Measurements from ENCODE around the gene SNX4.
"Not testable (repeated sequence)": the region's sequence is repeated elsewhere in the genome, so short reads cannot be mapped to it uniquely, and the experiment has no call there.

Gene SNX4

GRCh38 chr3:125525153-125525552, 5.2 kb upstream of the SNX4 start:
- Histone ChIP-seq H3K14ac (ENCODE audit: low read length in 2 of 2) (no peak overlapping the region), H3K23ac (ENCODE audit: low read length in 2 of 2) (no peak overlapping the region), H2BK5ac (ENCODE audit: low read depth, low read length, poor library complexity, severe bottlenecking) (no peak overlapping the region), H3K18ac (ENCODE audit: low read depth in 1 of 2, low read length in 2 of 2) (no peak overlapping the region), H2BK15ac (ENCODE audit: low read depth, poor library complexity, severe bottlenecking) (no peak overlapping the region), H4K8ac (ENCODE audit: low read length) (no peak overlapping the region), H3K4me3 (ENCODE audit: insufficient read depth in 1 of 2, low read depth in 1 of 2, low read length in 2 of 2) (no peak overlapping the region), H3K4me1 (ENCODE audit: control insufficient read depth, insufficient read depth, low read depth, low read length) (peaks cover 2% of the 10 kb centered on the region), H2BK120ac (ENCODE audit: low read depth, low read length) (no peak overlapping the region), H3K36me3 (ENCODE audit: control insufficient read depth in 1 of 2, insufficient read depth in 2 of 2, low read depth in 1 of 2, low read length in 2 of 2) (peaks cover 4 to 25% of the 10 kb centered on the region in 2 experiments), H3K79me1 (replicated peaks; ENCODE audit: low read length, poor library complexity, severe bottlenecking) (no peaks in the 10 kb centered on the region), H3K9ac (ENCODE audit: low read length) (no peak overlapping the region), H2AFZ (ENCODE audit: low read depth, low read length) (no peak overlapping the region), H2BK12ac (ENCODE audit: low read length in 2 of 2) (no peak overlapping the region), H3K9me3 (ENCODE audit: control insufficient read depth, low read length) (no peaks in the 10 kb centered on the region), H3K27ac (ENCODE audit: low read length, poor library complexity, severe bottlenecking) (no peak overlapping the region), H2AK5ac (ENCODE audit: low read length, severe bottlenecking) (no peak overlapping the region), H3K4me2 (ENCODE audit: low read length, poor library complexity, severe bottlenecking) (no peak overlapping the region), H3K4ac (ENCODE audit: low read depth in 1 of 2, low read length in 2 of 2) (no peak overlapping the region), H3K27me3 (ENCODE audit: control insufficient read depth in 1 of 2, insufficient read depth in 1 of 2, low read length in 2 of 2) (no peaks in the 10 kb centered on the region), H4K91ac (ENCODE audit: low read length) (no peak overlapping the region)
- DNase-seq = no peak
- WGBS = 97% methylated on average over 4 of the region's 4 CpGs

- not testable (repeated sequence) for H2BK15ac ChIP-seq (ENCODE audit: low read depth, poor library complexity, severe bottlenecking); DNase-seq; H3K23ac ChIP-seq (ENCODE audit: low read length in 2 of 2); H4K91ac ChIP-seq (ENCODE audit: low read length); H2AFZ ChIP-seq (ENCODE audit: low read depth, low read length); H2BK5ac ChIP-seq (ENCODE audit: low read depth, low read length, poor library complexity, severe bottlenecking); H3K14ac ChIP-seq (ENCODE audit: low read length in 2 of 2); H2BK12ac ChIP-seq (ENCODE audit: low read length in 2 of 2); H2AK5ac ChIP-seq (ENCODE audit: low read length, severe bottlenecking); H3K9me3 ChIP-seq (ENCODE audit: control insufficient read depth, low read length); H3K79me1 ChIP-seq (replicated peaks; ENCODE audit: low read length, poor library complexity, severe bottlenecking); H3K27me3 ChIP-seq (ENCODE audit: control insufficient read depth in 1 of 2, insufficient read depth in 1 of 2, low read length in 2 of 2)
- peaks cover 12% of the 10 kb centered on the region for H3K4me1 ChIP-seq (ENCODE audit: control insufficient read depth, insufficient read depth, low read depth, low read length)
- peaks cover 3 to 16% of the 10 kb centered on the region in 2 experiments for H3K36me3 ChIP-seq (ENCODE audit: control insufficient read depth in 1 of 2, insufficient read depth in 2 of 2, low read depth in 1 of 2, low read length in 2 of 2)
- WGBS = 87% methylated on average over 8 of the region's 15 CpGs
- H3K4ac ChIP-seq (ENCODE audit: low read depth in 1 of 2, low read length in 2 of 2) = peak overlapping the region in 1 of 2 experiments; percentile 71
- H3K9ac ChIP-seq (ENCODE audit: low read length) = peak overlapping the region; percentile 92
- H2BK120ac ChIP-seq (ENCODE audit: low read depth, low read length) = peak overlapping the region; percentile 36
- peak overlapping the region; percentile 81 for H3K4me2 ChIP-seq (ENCODE audit: low read length, poor library complexity, severe bottlenecking)
- H3K4me3 ChIP-seq (ENCODE audit: insufficient read depth in 1 of 2, low read depth in 1 of 2, low read length in 2 of 2) = peak overlapping the region in 1 of 2 experiments; percentile 92
- H4K8ac ChIP-seq (ENCODE audit: low read length) = peak overlapping the region; percentile 70
- H3K27ac ChIP-seq (ENCODE audit: low read length, poor library complexity, severe bottlenecking) = peak overlapping the region; percentile 76
- peak overlapping the region; percentile 1 to 86 for H3K18ac ChIP-seq (ENCODE audit: low read depth in 1 of 2, low read length in 2 of 2)
Observed at GRCh38 chr3:125520563-125520919, 539 bp upstream of the SNX4 start.

DNA sequence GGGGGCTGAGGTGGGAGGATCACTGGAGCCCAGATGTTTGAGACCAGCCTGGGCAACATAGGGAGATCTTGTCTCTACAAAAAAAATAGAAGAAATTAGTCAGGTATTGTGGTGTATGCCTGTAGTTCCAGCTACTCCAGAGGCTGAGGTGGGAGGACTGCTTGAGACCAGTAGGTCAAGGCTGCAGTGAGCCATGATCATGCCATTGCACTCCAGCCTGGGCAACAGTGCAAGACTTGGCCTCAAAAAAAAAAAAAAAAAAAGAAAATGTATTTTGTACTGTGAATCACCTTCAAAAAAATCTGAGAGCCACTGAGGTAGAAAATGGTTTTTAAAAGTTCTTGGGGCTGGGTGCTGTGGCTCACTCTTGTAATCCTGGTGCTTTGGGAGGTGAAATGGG, 4.6 kb downstream of the SNX4 start:
- Histone ChIP-seq H2BK12ac (ENCODE audit: low read length in 2 of 2) (no peak overlapping the region), H3K79me1 (replicated peaks; ENCODE audit: low read length, poor library complexity, severe bottlenecking) (no peaks in the 10 kb centered on the region), H3K4me3 (ENCODE audit: insufficient read depth in 1 of 2, low read depth in 1 of 2, low read length in 2 of 2) (no peak overlapping the region), H4K8ac (ENCODE audit: low read length) (no peak overlapping the region), H3K27me3 (ENCODE audit: control insufficient read depth in 1 of 2, insufficient read depth in 1 of 2, low read length in 2 of 2) (no peaks in the 10 kb centered on the region), H2AK5ac (ENCODE audit: low read length, severe bottlenecking) (no peak overlapping the region), H3K23ac (ENCODE audit: low read length in 2 of 2) (no peak overlapping the region), H3K9me3 (ENCODE audit: control insufficient read depth, low read length) (peaks cover 2% of the 10 kb centered on the region), H2BK120ac (ENCODE audit: low read depth, low read length) (no peak overlapping the region), H2BK15ac (ENCODE audit: low read depth, poor library complexity, severe bottlenecking) (no peak overlapping the region), H3K4ac (ENCODE audit: low read depth in 1 of 2, low read length in 2 of 2) (no peak overlapping the region), H3K18ac (ENCODE audit: low read depth in 1 of 2, low read length in 2 of 2) (no peak overlapping the region), H4K91ac (ENCODE audit: low read length) (no peak overlapping the region), H2BK5ac (ENCODE audit: low read depth, low read length, poor library complexity, severe bottlenecking) (no peak overlapping the region), H2AFZ (ENCODE audit: low read depth, low read length) (no peak overlapping the region), H3K4me2 (ENCODE audit: low read length, poor library complexity, severe bottlenecking) (no peak overlapping the region), H3K9ac (ENCODE audit: low read length) (no peak overlapping the region), H3K14ac (ENCODE audit: low read length in 2 of 2) (no peak overlapping the region), H3K36me3 (ENCODE audit: control insufficient read depth in 1 of 2, insufficient read depth in 2 of 2, low read depth in 1 of 2, low read length in 2 of 2) (peaks cover 5 to 44% of the 10 kb centered on the region in 2 experiments), H3K4me1 (ENCODE audit: control insufficient read depth, insufficient read depth, low read depth, low read length) (peaks cover 10% of the 10 kb centered on the region), H3K27ac (ENCODE audit: low read length, poor library complexity, severe bottlenecking) (no peak overlapping the region)
- DNase-seq = no peak

DNA sequence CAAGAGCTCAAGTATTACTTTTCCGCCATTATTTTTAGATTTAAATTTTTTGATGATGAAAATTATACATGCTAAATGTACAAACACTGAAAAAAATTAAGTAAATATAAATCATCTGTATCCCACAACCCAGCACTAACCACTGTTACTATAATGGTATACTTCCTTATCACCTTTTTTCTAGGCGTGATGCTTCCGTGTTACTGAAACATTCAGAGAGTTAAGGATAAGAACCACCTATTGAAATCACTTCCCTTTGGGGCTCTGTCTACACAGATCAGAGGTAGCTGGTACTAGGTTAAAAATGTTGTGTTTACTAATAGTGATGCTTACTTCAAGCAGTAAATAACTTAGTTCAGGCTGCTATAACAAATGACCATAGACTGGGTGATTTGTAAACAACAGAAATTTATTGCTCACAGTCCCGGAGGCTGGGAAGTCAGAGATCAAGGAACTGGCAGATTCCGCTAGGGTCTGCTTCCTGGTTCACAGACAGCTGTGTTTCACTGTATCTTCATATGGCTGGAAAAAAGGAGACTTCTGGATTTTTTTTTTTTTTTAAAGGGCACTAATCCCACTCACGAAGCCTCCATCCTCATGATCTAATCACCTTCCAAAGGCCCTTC, 6.4 kb downstream of the SNX4 start:
- H3K4ac ChIP-seq (ENCODE audit: low read depth in 1 of 2, low read length in 2 of 2) = no peak overlapping the region
- no peak overlapping the region for H3K23ac ChIP-seq (ENCODE audit: low read length in 2 of 2)
- H2AK5ac ChIP-seq (ENCODE audit: low read length, severe bottlenecking) = no peak overlapping the region
- no peaks in the 10 kb centered on the region for H3K79me1 ChIP-seq (replicated peaks; ENCODE audit: low read length, poor library complexity, severe bottlenecking)
- 56% methylated on average over 4 of the region's 6 CpGs for WGBS
- H2BK120ac ChIP-seq (ENCODE audit: low read depth, low read length) = no peak overlapping the region
- peak; percentile 48 for DNase-seq
- H3K4me3 ChIP-seq (ENCODE audit: insufficient read depth in 1 of 2, low read depth in 1 of 2, low read length in 2 of 2) = no peak overlapping the region
- H2AFZ ChIP-seq (ENCODE audit: low read depth, low read length) = no peak overlapping the region
- H3K4me1 ChIP-seq (ENCODE audit: control insufficient read depth, insufficient read depth, low read depth, low read length) = peaks cover 6% of the 10 kb centered on the region
- no peak overlapping the region for H4K8ac ChIP-seq (ENCODE audit: low read length)
- no peak overlapping the region for H3K27ac ChIP-seq (ENCODE audit: low read length, poor library complexity, severe bottlenecking)
- H3K9ac ChIP-seq (ENCODE audit: low read length) = no peak overlapping the region
- no peak overlapping the region for H3K18ac ChIP-seq (ENCODE audit: low read depth in 1 of 2, low read length in 2 of 2)
- no peaks in the 10 kb centered on the region for H3K27me3 ChIP-seq (ENCODE audit: control insufficient read depth in 1 of 2, insufficient read depth in 1 of 2, low read length in 2 of 2)
- H3K4me2 ChIP-seq (ENCODE audit: low read length, poor library complexity, severe bottlenecking) = no peak overlapping the region
- H2BK15ac ChIP-seq (ENCODE audit: low read depth, poor library complexity, severe bottlenecking) = no peak overlapping the region
- H2BK5ac ChIP-seq (ENCODE audit: low read depth, low read length, poor library complexity, severe bottlenecking) = no peak overlapping the region
- no peak overlapping the region for H3K14ac ChIP-seq (ENCODE audit: low read length in 2 of 2)
- H4K91ac ChIP-seq (ENCODE audit: low read length) = no peak overlapping the region
- no peak overlapping the region for H2BK12ac ChIP-seq (ENCODE audit: low read length in 2 of 2)
- H3K36me3 ChIP-seq (ENCODE audit: control insufficient read depth in 1 of 2, insufficient read depth in 2 of 2, low read depth in 1 of 2, low read length in 2 of 2) = peaks cover 9 to 54% of the 10 kb centered on the region in 2 experiments
- H3K9me3 ChIP-seq (ENCODE audit: control insufficient read depth, low read length) = peaks cover 12% of the 10 kb centered on the region

Data from mesenchymal stem cell (in vitro differentiated cells and primary cell).